GM18868 (cell line): ENCODE measurements around the gene TDRD7.
"Not testable (repeated sequence)": the region's sequence is repeated elsewhere in the genome, so short reads cannot be mapped to it uniquely, and the experiment has no call there.

Experiments
- ATAC-seq: cut with Tn5 transposase; IDR thresholded peaks from one replicate; pipeline ENCODE4 v1.9.1; 2021; ENCODE audit warnings: mild to moderate bottlenecking, moderate library complexity; ENCODE audit not compliant: unreplicated experiment

The TDRD7 gene

DNA sequence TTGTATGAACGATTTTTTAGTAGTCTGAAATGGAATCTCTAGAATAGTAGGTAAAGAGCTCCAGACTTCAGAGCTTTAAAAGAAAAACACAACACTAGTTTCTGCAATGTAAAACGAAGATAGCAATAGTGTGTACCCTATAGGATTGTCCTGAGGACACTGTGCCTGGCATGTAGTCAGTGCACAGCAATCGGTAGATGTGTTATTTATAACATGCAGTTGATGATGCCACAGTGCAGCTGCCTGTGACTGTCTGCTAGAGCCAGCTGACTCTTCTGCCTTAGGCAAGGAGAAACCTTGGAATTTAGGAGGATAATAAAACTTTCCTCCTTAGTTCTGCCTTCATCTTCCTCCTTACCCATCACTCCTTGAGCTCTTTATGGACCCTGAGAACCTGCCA lies 61.8 kb downstream of the TDRD7 start:
- no peak for ATAC-seq

DNA sequence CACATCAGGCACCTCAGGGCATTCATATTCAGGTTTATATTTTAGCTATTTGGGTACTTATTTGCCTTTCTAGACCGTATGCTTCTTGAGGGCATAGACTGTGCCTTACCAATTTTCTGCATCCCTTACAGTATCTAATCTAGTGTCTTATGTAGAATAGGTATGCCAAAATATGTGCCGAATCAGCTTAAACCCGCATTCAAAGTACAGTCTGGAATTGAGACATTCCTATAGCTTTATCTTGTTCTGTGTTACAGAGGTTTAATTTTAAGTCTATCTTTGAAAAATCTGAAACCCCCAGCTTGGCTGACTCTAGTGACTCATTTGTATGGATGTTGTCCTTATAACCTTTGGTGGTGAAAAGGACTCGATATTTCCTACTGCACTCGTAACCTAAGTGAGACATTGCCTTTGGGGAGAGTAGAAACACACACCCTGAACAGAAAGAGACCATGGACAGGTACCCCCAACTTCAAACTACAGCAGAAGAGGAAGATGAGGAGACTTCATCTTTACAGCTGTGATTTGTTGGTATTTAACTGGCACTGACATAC lies 62.6 kb downstream of the TDRD7 start:
- no peak for ATAC-seq

DNA sequence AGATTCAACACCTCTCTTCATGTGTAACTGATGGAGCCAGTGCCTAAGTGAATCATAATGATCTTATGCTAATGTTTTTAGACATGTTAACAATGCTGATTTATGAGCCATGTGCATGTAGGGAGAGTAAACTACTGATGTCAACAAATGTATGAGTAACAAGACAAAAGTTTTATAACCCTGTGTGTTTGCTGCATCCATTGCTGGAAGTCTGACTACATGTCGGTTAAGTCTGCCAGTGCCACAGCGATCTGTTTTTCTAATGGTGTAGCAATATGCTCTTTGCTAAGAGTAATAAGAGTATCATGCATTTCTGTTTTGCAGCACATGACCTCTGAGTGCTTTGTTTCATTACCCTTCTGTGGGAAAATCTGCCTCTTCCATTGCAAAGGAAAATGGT lies 63.2 kb downstream of the TDRD7 start:
- ATAC-seq: no peak

DNA sequence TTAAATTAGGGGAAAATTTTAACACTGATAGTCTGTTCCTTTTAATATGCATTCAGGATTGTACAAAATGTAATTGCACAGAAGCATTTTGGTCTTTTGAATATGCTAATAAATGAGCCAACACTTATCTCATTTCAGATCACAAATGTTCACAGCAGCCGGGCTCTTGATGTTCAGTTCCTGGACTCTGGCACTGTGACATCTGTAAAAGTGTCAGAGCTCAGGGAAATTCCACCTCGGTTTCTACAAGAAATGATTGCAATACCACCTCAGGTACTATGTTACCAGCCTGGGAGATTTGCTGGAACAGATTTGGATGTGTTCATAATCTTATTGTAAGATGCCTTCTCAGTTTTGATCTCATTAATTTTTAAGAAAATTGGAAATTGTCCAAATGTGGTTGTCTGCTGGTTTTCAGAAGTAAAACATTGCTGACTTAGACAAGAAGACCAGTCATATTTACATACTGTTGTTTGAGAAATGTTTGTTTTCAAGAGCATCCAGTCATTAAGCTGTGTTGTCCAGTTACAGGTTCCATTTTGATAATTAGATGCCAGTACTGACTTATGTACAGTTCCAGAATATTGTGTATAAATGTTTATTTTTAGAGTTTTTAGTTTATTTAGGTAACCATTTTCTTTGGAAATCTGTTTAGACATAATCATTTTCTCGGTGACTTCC lies 66.5 kb downstream of the TDRD7 start:
- peak; percentile 40 for ATAC-seq

DNA sequence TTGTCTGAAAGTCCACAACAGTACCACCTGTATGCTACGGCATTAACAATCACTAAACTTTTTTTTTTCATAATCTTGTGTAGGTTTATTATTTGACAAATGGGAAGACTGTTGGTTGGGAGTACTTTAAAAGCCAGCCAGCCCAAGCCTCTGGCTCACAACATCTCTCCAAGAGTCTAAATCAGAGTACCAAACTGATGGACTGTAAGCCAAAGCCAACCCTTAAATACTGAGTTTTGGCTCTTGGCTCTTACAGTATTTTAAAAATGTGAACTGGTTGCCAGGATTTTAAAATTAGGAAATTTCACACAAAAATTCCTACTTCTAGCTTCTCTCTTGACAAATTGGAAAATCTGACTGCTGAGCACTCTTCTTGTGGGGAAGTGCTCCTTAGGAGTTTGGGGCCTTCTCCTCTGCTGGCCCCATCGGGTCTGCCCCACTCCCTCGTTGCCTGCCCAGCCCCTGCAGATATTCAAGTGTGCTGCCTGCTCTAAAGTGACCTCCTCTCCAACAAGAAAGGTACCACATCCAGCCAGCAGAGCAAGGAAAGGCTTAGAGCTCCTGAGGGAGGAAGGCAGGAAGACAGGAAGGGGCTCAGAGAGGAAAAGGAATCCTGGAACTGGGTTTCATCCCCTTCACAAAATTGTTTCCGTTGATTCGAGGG lies 67.7 kb downstream of the TDRD7 start:
- no peak for ATAC-seq

DNA sequence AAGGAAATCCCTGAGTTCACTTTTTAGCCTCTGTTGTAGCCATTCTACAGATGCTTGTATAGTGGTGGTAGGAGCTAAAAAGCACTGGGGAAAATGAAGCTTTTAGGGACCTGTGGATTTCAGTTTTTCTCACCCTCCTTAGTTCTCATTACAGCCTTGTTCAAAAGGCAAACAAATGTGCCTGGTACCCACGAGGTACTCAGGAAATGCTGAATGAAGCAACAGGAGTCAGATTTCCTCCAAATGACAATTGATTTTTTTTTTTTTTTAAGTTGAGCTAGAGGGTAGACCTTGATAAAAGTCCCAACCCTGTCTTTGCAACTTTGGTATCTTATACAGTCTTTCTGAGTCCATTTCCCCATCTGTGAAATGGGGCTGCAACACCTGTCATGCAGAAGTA lies 68.3 kb downstream of the TDRD7 start:
- no peak for ATAC-seq

DNA sequence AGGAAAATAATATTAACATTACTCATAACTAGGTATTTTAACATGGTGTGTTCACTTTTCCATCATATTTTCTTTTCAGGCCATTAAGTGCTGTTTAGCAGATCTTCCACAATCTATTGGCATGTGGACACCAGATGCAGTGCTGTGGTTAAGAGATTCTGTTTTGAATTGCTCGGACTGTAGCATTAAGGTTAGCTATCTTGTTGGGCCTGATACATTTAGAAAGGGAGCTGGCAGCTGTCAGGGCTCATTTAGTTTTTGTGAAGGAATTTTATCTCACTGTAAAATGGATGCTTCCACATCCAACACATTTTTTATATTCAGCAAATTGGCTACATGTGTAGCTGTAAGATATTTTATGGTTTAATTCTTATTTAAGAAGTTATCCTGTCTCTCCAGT lies 68.9 kb downstream of the TDRD7 start:
- ATAC-seq: no peak

DNA sequence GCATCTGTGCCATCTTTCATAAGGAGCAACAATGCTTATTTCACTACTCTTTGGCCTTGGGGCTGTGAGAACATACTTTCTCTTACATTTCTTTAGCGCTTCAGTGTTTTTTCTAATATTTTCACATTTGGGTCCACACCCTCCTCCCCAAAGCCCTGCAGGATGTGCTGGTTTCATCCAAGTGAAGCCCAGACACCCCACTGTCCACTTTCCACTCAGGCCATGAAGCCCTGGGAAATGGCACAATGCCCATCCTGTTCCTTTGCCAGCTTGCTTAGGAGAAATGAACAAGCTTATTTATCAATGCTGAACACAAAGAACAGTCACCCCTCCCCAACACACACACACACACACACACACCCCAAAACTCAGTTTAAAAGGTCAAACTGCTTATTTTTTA lies 72.2 kb downstream of the TDRD7 start:
- ATAC-seq: no peak

DNA sequence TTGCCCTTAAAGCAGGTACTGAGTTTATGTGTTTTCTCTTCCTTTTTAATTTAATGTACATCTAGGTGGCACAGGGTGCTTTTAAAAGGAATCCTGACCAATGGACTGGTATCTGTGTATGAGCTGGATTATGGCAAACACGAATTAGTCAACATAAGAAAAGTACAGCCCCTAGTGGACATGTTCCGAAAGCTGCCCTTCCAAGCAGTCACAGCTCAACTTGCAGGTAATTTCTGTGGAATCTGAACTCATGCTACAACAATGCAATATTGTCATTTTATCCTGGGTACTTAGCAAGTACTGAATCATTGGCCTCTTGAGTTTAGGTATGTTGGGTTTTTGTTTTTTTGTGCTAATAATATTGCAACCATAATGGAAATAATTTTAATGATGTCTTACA lies 75.2 kb downstream of the TDRD7 start:
- no peak for ATAC-seq

DNA sequence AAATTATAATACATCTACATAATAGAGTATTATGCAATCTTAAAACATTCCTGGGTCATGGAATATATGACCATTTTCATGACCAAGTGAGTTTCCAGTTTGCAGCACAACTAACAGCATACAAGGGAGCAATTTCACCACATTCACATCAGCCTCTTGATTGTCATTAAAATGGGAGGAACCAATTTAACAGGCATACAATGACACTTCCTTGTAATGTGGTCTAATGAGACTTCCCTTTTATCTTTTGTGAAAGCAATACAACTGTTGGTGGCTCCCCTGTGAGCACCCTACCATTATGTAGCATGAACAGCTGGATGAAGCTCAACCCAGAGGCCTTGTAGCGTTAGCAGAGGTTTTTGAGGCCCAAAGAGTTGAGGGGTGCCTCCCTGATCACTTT lies 76.0 kb downstream of the TDRD7 start:
- ATAC-seq: no peak

DNA sequence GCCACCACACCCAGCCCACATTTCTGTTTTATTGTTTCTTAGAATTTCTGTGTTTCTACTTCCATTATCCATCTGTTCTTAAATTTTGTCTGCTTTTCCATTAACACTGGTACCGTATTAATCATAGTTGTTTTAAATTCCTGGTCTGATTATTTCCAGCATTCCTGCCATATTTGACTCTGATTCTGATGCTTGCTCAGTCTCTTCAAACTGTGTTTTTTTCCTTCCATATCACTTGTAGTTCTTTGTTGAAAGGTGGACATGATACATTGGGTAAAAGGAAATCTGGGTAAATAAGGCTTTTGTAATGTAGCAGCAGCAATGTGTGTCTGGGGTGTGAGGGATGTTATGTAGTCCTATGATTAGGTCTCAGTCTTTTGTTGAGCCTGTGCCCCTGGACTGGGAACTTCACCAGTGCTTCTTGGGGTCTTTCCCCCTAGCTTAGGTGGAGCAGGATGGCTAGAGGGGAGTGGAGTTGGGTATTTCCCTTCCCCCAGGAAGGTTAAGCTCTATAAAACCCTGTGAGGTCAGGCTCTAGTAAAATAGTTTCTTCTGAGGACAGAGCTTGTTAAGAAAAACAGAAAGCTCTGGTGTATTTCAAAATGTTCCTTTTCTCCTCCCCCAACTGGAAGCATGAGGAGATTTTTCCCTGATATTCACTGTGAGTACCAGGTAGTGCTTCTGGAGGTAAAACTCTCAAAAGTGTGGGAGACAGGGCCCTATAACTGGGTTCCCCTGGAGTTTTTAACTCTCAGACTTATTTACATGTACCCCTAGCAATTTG lies 79.5 kb downstream of the TDRD7 start:
- ATAC-seq: no peak

DNA sequence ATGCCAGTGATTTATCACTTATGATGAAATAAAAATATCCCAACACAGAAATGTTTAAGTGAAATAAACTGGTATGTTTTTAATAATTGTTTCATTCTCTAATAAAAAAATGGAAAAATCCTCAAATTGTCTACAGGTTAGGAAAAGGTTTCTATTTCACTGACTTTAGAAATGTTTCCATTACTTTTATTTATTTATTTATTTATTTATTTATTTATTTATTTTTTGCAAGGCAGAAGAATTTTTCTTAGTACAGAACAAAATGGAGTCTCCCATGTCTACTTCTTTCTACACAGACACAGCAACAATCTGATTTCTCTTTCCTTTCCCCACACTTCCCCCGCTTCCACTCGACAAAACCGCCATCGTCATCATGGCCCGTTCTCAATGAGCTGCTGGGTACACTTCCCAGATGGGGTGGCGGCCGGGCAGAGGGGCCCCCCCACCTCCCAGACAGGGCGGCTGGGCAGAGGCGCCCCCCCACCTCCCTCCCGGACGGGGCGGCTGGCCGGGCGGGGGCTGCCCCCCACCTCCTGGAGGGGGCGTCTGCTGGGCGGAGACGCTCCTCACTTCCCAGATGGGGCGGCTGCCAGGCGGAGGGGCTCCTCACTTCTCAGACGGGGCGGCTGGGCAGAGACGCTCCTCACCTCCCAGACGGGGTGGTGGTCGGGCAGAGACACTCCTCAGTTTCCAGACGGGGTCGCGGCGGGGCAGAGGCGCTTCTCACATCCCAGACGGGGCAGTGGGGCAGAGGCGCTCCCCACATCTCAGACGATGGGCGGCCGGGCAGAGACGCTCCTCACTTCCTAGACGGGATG lies 85.9 kb downstream of the TDRD7 start:
- not testable (repeated sequence) for ATAC-seq

DNA sequence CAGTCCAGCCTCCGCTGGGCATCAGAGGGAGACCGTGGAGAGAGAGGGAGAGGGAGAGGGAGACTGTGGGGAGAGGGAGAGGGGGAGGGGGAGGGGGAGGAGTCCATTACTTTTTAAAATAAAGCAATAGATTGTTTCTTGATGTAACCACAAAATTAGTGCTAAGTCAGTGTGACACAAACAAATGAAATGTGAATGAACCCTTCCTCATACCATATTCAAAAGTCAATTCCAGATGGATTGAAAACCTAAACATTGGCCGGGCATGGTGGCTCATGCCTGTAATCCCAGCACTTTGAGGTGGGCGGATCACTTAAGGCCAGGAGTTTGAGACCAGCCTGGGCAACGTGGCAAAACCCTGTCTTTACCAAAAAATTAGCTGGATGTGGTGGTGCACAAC lies 87.0 kb downstream of the TDRD7 start:
- ATAC-seq: not testable (repeated sequence)

DNA sequence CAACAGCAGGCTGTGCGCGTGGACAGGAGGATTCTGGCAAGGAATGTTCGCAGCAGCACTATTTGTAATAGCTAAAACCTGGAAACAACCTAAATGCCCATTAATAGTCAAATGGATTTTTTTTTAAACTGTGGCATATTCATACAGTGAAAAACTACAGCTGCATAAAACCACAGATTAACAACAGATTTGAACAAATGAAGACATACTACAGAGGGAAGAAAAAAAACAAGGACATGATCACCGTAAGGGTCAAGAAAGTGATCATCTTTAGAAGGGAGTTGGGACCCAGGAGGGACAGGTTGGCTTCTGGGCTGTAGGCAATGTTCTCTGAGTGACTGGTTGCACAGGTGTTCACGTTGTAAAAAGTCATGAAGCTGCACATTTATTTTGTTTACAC lies 88.4 kb downstream of the TDRD7 start:
- ATAC-seq: no peak

DNA sequence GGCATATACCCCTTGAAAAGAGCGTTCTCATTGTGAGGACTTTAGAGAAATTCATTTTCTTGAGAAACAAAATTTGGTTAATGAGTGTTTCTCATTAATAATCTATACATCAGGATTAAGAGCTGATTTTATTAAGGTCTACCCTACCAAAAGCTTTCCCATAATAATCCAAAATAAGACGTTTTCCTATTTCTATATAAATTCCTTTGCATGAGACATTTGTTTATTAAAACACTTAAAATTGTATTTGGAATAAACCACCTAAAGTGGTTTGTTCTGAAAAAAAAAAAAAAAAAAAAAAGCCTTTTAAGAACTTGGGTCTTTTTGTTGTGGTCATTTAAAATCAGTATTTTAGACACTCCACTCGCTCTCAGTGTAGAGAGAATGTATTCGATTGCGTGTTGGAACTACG lies 88.9 kb downstream of the TDRD7 start:
- no peak for ATAC-seq

DNA sequence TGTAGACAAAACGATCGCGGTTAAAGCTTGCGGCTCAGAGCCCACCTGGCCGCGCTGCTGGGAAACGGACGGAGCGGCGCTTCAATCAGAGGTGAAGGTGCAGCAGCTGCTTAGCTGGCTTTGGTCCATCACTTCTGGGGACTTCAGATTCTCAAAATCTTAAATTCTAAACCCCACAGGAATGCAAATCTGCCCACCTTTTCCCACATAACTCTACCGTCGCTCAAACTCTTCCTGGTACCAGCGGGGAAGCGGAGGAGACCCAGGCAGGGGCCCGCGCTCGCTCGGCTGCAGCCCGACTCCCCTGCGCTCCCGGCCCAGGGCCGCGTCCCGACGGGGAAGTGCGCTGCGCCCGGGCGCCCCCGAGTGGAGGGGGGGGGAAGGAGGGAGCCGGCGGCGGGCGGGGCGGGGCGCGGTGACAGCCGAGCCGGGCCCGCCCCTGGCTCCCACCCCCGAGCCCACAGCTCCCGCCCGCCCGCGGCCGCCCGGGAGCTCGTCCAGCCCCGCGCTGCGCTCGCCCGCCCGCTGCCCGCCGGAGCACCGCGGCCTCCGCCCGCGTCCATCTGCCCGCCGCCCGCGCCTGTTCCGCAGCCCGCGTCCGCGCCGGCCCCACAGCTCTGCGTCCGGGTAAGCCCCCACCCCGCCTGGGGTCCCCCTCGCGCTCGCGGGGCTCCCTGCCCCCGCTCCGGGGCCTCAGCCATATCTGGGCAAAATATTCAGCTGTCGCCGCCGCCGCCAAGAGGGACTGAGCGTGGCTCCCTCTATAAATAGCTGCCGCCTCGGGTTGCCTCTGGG lies 89.5 kb downstream of the TDRD7 start, which contains the start of gene TMOD1:
TSS of gene TMOD1 (plus strand) at position 490 of the 795 bp plus-strand sequence. CDS start 22,523 bp downstream, outside the sequence.
- ATAC-seq: peak; percentile 64

DNA sequence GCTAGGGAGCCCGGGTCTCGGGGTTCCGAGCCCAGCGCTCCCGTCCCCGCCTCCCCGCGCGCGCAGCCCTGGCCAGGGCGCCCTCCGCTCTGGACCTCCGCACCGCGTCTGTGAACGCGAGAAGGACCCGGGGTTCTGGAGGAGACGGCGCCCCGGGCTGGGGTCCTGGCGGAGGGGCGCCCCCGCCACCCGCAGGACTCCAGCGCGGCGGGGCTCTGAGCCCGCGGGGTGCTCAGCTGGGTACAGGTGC lies 90.0 kb downstream of the TDRD7 start:
- peak; percentile 25 for ATAC-seq

DNA sequence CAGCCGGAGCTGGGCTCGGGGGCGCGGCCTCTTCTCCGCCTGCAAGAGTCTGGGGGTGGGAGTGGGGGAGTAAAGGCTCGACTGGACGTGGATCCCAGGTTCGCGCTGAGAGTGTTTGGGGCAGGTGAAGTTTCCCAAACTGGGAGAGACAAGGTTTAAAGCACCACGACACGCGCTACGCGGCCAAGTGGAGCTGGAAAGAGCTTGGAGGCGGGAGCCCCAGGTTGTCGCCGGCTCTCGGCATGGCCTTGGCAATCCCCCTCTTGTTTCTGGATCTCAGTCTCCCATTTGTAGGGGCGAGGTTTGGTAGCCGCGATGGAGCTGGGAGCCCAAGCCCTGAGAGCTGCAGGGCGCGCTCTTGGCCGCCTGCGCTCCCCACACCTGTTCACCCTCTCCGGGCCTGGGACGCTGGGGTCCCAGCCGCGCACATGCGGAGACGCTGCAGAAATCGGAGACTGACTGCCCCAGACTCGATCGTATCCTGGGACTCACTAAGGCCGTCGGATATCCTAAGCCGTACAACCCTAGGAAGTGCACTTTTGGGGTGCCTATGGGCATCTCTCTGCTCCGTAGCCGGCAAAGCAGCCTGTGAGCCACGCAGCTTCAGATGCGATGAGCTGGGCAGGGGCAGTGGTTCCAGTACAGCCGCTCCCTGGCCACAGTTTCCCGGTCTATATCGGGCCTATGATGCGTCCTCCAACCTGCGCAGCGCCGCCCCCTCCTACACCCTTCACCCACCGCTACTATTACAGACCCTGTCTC lies 90.5 kb downstream of the TDRD7 start:
- peak; percentile 31 for ATAC-seq
